Muscle layer of duodenum (tissue), 2 donors: ENCODE measurements around the gene ELOVL2.

Experiments used
- H3K27ac ChIP-seq: one replicate; pipeline ENCODE4 v1.7.0; 2013; ENCODE audit warnings: mild to moderate bottlenecking, low read length
- H3K27me3 ChIP-seq: one replicate; pipeline ENCODE4 v1.7.0; 2013; ENCODE audit warnings: low read depth, mild to moderate bottlenecking, control low read depth, low read length
- H3K36me3 ChIP-seq, 2 donors: one replicate each; pipeline ENCODE4 v1.7.0; 2013; ENCODE audit warnings: low read length in 2 of 2, control low read depth in 1 of 2, mild to moderate bottlenecking in 1 of 2; ENCODE audit not compliant: insufficient read depth in 2 of 2, control insufficient read depth in 1 of 2
- H3K4me1 ChIP-seq, 2 donors: one replicate each; pipeline ENCODE4 v1.7.0; 2013; ENCODE audit warnings: low read length in 2 of 2, mild to moderate bottlenecking in 2 of 2, control low read depth in 1 of 2, moderate library complexity in 1 of 2; ENCODE audit not compliant: insufficient read depth in 2 of 2, control insufficient read depth in 1 of 2
- H3K4me3 ChIP-seq, 2 donors: one replicate each; pipeline ENCODE4 v1.7.0; 2013; ENCODE audit warnings: low read length in 2 of 2, low read depth in 1 of 2, mild to moderate bottlenecking in 1 of 2
- H3K9me3 ChIP-seq, 2 donors: one replicate each; pipeline ENCODE4 v1.7.0; 2013; ENCODE audit warnings: low read length in 2 of 2, control low read depth in 1 of 2, mild to moderate bottlenecking in 1 of 2; ENCODE audit not compliant: control insufficient read depth in 1 of 2
- donor health status: healthy.

ELOVL2 gene

GRCh38 chr6:11018225-11018624 lies 25.9 kb downstream of the ELOVL2 start:
- Histone ChIP-seq H3K27ac (no peak overlapping the region), H3K4me3 (no peak overlapping the region), H3K36me3 (no peaks in the 10 kb centered on the region)

GRCh38 chr6:11017090-11017489 lies 27.0 kb downstream of the ELOVL2 start:
- Histone ChIP-seq H3K4me3 (no peak overlapping the region), H3K27me3 (no peaks in the 10 kb centered on the region), H3K27ac (no peak overlapping the region), H3K36me3 (no peaks in the 10 kb centered on the region), H3K9me3 (no peaks in the 10 kb centered on the region), H3K4me1 (no peaks in the 10 kb centered on the region)

More at GRCh38 chr6:11018225-11018624, 25.9 kb downstream of the ELOVL2 start:
- Histone ChIP-seq H3K4me1 (no peaks in the 10 kb centered on the region), H3K27me3 (no peaks in the 10 kb centered on the region), H3K9me3 (no peaks in the 10 kb centered on the region)

DNA sequence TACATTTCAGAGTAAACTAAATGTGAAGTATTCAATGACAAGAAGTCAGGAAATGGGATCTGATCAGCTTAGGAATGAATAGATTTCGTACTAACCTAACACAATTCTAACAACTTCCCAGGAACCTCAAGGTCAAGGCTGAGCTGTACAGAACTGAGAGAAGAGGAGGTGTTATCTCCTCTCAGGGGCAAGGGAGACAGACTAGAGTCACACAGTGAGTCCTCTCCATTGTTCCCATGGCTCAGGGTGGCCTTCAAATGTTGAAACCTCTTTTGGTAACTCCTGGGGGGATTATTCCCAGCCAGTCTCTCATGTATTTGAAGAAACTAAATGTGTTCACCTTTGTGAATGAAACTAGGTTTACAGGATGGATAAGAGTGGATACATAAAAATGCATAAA lies 27.7 kb downstream of the ELOVL2 start:
- no peaks in the 10 kb centered on the region for H3K4me1 ChIP-seq
- no peaks in the 10 kb centered on the region for H3K27me3 ChIP-seq

DNA sequence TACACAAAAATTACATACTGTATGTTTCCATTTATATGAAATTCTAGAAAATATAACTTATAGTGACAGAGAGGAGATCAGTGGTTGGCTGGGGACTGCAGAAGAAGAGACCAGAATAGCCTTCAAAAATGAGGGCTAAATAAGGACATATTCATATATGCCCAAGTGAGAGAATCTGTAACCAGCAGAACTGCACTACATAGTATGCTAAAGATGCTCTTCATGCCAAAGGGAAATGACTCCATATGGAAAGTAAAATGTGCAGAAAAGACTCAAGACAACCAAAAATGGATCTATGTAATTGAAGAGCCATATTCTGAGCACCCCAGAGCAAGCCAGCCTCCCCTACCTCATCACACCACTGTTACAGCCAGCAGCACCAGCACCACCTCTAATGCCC lies 29.0 kb downstream of the ELOVL2 start:
- H3K4me3 ChIP-seq: no peak overlapping the region
- H3K36me3 ChIP-seq: no peaks in the 10 kb centered on the region
- H3K9me3 ChIP-seq: no peaks in the 10 kb centered on the region
- no peaks in the 10 kb centered on the region for H3K4me1 ChIP-seq
- H3K27ac ChIP-seq: no peak overlapping the region
- no peaks in the 10 kb centered on the region for H3K27me3 ChIP-seq

More for the DNA sequence above, 27.7 kb downstream of the ELOVL2 start:
- Histone ChIP-seq H3K4me3 (no peak overlapping the region), H3K36me3 (no peaks in the 10 kb centered on the region), H3K9me3 (no peaks in the 10 kb centered on the region), H3K27ac (no peak overlapping the region)

DNA sequence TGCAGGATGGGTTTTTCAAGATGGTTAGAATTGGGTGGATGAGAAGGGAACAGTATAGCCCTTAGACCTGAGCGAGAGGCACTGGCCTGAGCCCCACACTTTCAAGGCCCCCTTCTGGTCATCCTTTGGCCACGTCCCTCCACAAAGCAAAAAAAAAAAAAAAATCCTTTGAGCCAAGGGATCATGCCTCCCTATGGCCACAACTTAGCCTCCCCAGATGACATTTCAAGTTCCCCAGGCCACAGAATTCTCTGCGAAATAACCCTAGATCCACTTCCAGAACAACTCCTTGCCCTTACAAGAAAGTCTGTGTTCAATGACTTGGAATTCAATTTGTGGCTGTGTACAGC lies 30.4 kb downstream of the ELOVL2 start:
- Histone ChIP-seq H3K9me3 (no peaks in the 10 kb centered on the region), H3K4me1 (no peaks in the 10 kb centered on the region), H3K4me3 (no peak overlapping the region), H3K36me3 (no peaks in the 10 kb centered on the region), H3K27me3 (no peaks in the 10 kb centered on the region), H3K27ac (no peak overlapping the region)

DNA sequence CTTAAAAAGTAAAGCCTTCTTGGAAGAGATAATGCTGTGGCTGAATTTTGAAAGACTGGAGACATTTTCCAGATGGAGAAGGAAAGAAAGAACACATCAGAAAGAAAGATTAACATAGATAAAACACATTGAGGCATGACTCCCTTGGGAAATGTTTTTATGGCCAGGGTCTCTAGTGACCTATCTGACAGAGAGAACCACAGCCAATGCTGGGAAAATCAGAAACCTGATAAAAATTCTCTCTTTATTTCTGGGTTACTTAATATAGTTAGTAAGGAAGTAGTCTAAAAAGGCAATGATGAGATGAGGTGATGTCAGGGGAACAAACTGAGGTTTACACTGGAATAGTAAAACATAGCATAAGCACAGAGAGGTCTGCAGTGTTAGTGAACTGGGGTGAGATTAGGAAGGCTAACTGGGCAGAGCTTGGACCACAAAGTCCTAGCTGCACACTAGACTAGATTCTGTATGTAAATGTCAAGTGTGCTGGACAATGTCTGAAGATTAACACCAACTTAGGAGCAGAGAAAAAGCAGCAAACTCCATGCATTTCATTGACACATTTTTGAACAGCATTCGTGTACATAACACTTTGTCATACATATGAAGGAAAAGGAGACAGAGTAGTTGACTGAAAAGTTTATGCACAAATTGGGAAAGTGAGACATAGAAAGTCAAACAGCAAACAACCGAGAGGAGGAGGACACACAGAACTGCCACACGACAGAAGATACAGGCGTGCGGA lies 31.0 kb downstream of the ELOVL2 start:
- no peaks in the 10 kb centered on the region for H3K36me3 ChIP-seq
- no peak overlapping the region for H3K4me3 ChIP-seq
- no peaks in the 10 kb centered on the region for H3K4me1 ChIP-seq
- no peaks in the 10 kb centered on the region for H3K9me3 ChIP-seq
- no peak overlapping the region for H3K27ac ChIP-seq
- H3K27me3 ChIP-seq: no peaks in the 10 kb centered on the region

- no peaks in the 10 kb centered on the region for H3K27me3 ChIP-seq
- H3K9me3 ChIP-seq: no peaks in the 10 kb centered on the region
- H3K36me3 ChIP-seq: no peaks in the 10 kb centered on the region
- H3K4me3 ChIP-seq: no peak overlapping the region
- H3K4me1 ChIP-seq: no peaks in the 10 kb centered on the region
- H3K27ac ChIP-seq: no peak overlapping the region
Measured at GRCh38 chr6:11012295-11012754, 31.8 kb downstream of the ELOVL2 start.

DNA sequence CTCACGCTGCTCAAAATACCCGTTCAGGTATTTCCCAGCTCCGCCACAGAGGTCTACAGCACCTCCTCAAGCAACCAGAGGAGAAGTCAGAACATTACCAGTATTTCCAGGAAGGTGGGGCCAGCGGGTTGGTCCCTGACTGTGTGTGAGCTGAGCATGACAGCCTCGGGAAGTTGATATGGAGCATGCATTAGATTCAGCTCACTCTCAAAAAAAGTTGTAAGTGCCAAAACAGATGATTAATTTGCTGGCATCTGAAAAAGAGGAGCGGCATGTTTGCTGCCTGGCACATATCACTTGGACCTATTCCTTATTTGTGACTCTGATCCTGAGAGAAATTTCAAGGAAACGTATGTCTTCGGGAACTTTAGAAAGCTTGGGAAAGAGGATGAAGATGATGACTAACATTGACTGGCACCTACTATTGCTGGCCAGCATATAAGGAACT lies 32.3 kb downstream of the ELOVL2 start:
- H3K27ac ChIP-seq: no peak overlapping the region
- no peaks in the 10 kb centered on the region for H3K36me3 ChIP-seq
- no peaks in the 10 kb centered on the region for H3K9me3 ChIP-seq
- no peak overlapping the region for H3K4me3 ChIP-seq
- no peaks in the 10 kb centered on the region for H3K27me3 ChIP-seq
- no peaks in the 10 kb centered on the region for H3K4me1 ChIP-seq

- Histone ChIP-seq H3K4me1 (no peaks in the 10 kb centered on the region), H3K9me3 (no peaks in the 10 kb centered on the region), H3K27me3 (no peaks in the 10 kb centered on the region), H3K4me3 (no peak overlapping the region), H3K36me3 (no peaks in the 10 kb centered on the region), H3K27ac (no peak overlapping the region)
Measured at GRCh38 chr6:11009353-11009752, 34.8 kb downstream of the ELOVL2 start.

DNA sequence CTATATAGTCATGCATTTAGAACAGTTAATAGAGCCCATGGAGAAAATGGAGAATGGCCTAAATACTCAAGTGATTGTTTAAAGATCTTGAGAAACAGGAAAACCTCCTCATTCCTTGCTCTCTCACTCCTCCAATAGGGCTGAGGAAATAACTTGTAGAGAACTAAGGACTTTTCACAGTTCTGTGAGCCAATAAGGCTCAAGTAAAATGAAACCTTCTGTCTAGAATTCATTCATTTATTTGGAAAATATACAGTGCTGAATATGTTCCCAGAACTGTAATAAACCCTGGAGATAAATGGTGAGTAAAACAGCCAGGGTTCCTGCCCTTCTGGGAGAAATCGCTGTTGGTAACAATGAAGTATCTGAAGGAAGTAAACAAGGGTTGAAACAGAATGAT lies 35.3 kb downstream of the ELOVL2 start:
- Histone ChIP-seq H3K9me3 (no peaks in the 10 kb centered on the region), H3K36me3 (no peaks in the 10 kb centered on the region), H3K27ac (no peak overlapping the region), H3K4me3 (no peak overlapping the region), H3K27me3 (no peaks in the 10 kb centered on the region), H3K4me1 (no peaks in the 10 kb centered on the region)

GRCh38 chr6:11007715-11008608 lies 36.1 kb downstream of the ELOVL2 start:
- H3K36me3 ChIP-seq: no peaks in the 10 kb centered on the region
- H3K4me3 ChIP-seq: no peak overlapping the region
- H3K4me1 ChIP-seq: no peaks in the 10 kb centered on the region
- H3K27me3 ChIP-seq: no peaks in the 10 kb centered on the region
- H3K27ac ChIP-seq: no peak overlapping the region
- no peaks in the 10 kb centered on the region for H3K9me3 ChIP-seq
